Measurements from ENCODE around the gene RELCH.

DNA sequence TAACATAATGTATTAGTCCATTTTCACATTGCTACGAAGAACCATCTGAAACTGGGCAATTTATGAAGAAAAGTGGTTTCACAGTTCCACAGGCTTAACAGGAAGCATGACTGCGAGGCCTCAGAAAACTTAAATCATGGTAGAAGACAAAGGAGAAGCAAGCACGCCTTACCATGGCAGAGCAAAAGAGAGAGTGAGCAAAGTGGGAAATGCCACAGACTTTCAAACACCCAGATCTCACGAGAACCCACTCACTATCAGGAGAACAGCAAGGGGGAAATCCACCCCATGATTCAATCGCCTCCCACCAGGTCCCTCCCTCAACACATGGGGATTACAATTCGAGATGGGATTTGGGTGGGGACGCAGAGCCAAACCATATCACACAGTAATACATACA lies 22.7 kb upstream of the RELCH start:
- no peak for TF ChIP-seq ZFX (CRISPR knock-in tag; IDR thresholded peaks at IDR 0.05; ENCODE audit: low read depth)
- TF ChIP-seq ZBTB33 (CRISPR knock-in tag; IDR thresholded peaks at IDR 0.05): no peak
